HL-60 (cell line): ENCODE data around the gene BFSP2.
"Not testable (repeated sequence)": the region's sequence is repeated elsewhere in the genome, so short reads cannot be mapped to it uniquely, and the experiment has no call there.

Experiments
- DNase-seq, 2 experiments: peaks; one replicate each; pipeline ENCODE4 v3.0.0-alpha.2; 2010 to 2020; ENCODE audit warnings: low read depth in 1 of 2, low spot score in 1 of 2
- H3K27ac ChIP-seq: fragments of 250-450 bp; sonication (Bioruptor Pico); replicated peaks from 2 replicates; pipeline ENCODE4 v1.5.1; 2020; ENCODE audit warnings: mild to moderate bottlenecking, moderate library complexity
- H3K27me3 ChIP-seq: fragments of 250-450 bp; sonication (Bioruptor Pico); 2 replicates; pipeline ENCODE4 v1.5.1; 2021; ENCODE audit warnings: mild to moderate bottlenecking, moderate library complexity; ENCODE audit not compliant: insufficient read depth, poor library complexity, severe bottlenecking
- H3K4me3 ChIP-seq: replicated peaks from 2 replicates; pipeline ENCODE4 v1.5.1; 2011; ENCODE audit warnings: mild to moderate bottlenecking, control low read depth, low read length; ENCODE audit not compliant: insufficient read depth
- CTCF ChIP-seq: IDR thresholded peaks from one replicate; pipeline ENCODE4 v1.5.1; 2011; ENCODE audit warnings: low read length, control low read depth, inconsistent platforms; ENCODE audit not compliant: insufficient read depth
- GABPA ChIP-seq: IDR thresholded peaks from 2 replicates; pipeline ENCODE4 v1.6.1; 2012; ENCODE audit warnings: low read depth
- POLR2AphosphoS5 ChIP-seq: IDR thresholded peaks from 2 replicates; pipeline ENCODE4 v1.6.1; 2012; ENCODE audit warnings: low read depth
- SPI1 ChIP-seq: IDR thresholded peaks from 2 replicates; pipeline ENCODE4 v1.6.1; 2012; ENCODE audit warnings: low read depth, mild to moderate bottlenecking, borderline replicate concordance
- TF ChIP-seq, protein P1 (sequence below): IDR thresholded peaks from 2 replicates; pipeline ENCODE4 v1.6.1; 2012; ENCODE audit warnings: low read depth; ENCODE audit not compliant: insufficient replicate concordance

BFSP2 gene

DNA sequence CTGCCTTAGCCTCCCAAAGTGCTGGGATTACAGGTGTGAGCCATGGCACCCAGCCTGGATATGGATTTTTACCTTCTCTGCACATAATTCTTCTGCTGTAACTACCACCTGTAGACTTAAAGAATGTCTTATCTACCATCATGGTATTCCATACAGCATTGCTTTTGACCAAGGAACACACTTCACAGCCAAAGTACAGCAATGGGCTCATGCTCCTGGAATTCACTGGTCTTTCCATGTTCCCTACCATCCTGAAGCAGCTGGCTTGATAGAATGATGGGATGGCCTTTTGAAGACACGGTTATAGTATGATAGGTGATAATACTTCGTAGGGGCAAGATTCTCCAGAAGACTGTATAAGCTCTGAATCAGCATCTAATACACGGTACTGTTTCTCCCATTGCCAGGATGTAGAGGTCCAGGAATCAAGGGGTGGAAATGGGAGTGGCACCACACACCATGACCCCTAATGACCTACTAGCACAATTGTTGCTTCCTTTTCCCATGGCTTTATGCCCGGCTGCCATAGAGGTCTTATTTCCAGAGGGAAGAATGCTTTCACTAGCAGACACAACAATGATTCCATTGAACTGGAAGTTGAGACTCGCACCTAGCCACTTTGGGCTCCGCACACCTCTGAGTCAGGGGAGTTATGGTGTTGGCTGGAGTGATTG is 112.7 kb downstream of the BFSP2 start:
- no peak overlapping the region for H3K4me3 ChIP-seq
- no peak for TF ChIP-seq GABPA
- no peak for TF ChIP-seq POLR2AphosphoS5
- TF ChIP-seq SPI1 = no peak
- no peak for TF ChIP-seq CTCF
- DNase-seq = no peak
- H3K27ac ChIP-seq = no peak overlapping the region
- no peaks in the 10 kb centered on the region for H3K27me3 ChIP-seq

DNA sequence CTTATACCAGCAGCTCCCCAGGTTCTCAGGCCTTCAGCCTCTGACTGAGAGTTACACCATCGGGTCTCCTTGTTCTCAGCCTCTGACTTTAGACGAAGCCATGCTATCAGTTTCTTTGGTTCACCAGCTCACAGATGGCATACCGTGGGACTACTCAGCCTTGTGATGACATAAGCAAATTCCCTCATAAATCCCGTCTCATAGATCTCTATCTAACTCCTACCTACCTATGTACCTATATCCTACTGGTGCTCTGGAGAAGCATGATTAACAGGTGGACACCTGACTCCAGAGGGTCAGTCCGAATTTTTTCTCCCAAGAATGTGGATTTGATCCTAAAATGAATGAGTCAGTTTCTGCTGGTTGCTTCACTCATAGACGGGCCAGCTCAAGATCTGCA is 114.6 kb downstream of the BFSP2 start:
- DNase-seq = no peak
- Histone ChIP-seq H3K4me3 (no peak overlapping the region), H3K27me3 (no peaks in the 10 kb centered on the region), H3K27ac (no peak overlapping the region)
- TF ChIP-seq, protein P1, sequence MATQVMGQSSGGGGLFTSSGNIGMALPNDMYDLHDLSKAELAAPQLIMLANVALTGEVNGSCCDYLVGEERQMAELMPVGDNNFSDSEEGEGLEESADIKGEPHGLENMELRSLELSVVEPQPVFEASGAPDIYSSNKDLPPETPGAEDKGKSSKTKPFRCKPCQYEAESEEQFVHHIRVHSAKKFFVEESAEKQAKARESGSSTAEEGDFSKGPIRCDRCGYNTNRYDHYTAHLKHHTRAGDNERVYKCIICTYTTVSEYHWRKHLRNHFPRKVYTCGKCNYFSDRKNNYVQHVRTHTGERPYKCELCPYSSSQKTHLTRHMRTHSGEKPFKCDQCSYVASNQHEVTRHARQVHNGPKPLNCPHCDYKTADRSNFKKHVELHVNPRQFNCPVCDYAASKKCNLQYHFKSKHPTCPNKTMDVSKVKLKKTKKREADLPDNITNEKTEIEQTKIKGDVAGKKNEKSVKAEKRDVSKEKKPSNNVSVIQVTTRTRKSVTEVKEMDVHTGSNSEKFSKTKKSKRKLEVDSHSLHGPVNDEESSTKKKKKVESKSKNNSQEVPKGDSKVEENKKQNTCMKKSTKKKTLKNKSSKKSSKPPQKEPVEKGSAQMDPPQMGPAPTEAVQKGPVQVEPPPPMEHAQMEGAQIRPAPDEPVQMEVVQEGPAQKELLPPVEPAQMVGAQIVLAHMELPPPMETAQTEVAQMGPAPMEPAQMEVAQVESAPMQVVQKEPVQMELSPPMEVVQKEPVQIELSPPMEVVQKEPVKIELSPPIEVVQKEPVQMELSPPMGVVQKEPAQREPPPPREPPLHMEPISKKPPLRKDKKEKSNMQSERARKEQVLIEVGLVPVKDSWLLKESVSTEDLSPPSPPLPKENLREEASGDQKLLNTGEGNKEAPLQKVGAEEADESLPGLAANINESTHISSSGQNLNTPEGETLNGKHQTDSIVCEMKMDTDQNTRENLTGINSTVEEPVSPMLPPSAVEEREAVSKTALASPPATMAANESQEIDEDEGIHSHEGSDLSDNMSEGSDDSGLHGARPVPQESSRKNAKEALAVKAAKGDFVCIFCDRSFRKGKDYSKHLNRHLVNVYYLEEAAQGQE = no peak
- TF ChIP-seq CTCF = no peak
- no peak for TF ChIP-seq POLR2AphosphoS5
- no peak for TF ChIP-seq SPI1
- no peak for TF ChIP-seq GABPA

GRCh38 chr3:133515127-133515526 is 115.3 kb downstream of the BFSP2 start:
- no peak overlapping the region for H3K27ac ChIP-seq
- no peak overlapping the region for H3K4me3 ChIP-seq
- H3K27me3 ChIP-seq = no peaks in the 10 kb centered on the region
- no peak for DNase-seq
- TF ChIP-seq POLR2AphosphoS5 (no peak), SPI1 (no peak), GABPA (no peak), CTCF (no peak)
- TF ChIP-seq, protein P1 = no peak

DNA sequence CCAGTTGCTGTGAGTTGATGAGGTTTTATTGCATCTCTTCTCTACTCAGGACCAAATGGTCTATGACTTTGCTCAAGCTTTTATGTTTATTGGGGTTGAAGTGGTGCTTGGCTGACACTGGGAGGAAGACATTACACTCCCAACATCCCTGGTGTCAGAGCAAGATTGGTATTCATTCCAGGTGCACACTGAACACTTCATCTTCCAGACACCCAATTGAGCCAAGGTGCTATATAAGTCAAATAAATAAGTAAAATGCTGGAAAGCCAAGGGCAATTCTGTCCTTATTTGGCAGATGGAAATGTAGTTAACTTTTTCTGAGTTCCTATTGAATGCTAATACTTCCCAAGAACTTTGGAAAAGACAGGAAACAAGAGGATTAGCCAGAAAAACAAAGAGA is 120.4 kb downstream of the BFSP2 start:
- H3K27ac ChIP-seq = no peak overlapping the region
- TF ChIP-seq POLR2AphosphoS5 = no peak
- no peak for TF ChIP-seq CTCF
- TF ChIP-seq, protein P1 = no peak
- TF ChIP-seq SPI1 = no peak
- TF ChIP-seq GABPA = no peak
- H3K4me3 ChIP-seq = no peak overlapping the region
- no peaks in the 10 kb centered on the region for H3K27me3 ChIP-seq
- DNase-seq = no peak

DNA sequence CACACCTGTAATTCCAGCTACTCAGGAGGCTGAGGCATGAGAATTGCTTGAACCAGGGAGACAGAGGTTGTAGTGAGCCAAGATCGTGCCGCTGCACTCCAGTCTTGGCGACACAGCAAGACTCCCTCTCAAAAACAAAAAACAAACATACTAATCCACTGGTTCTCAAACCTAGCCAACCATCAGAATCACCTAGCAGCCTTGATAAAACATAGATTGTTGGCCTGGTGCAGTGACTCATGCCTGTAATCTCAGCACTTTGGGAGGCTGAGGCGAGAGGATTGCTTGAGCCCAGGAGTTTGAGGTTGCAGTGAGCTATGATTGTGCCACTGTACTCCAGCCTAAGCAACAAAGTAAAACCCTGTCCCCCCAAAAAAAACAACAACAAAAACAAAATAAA is 121.1 kb downstream of the BFSP2 start:
- H3K4me3 ChIP-seq, H3K27me3 ChIP-seq, H3K27ac ChIP-seq, DNase-seq: not testable (repeated sequence)
